HL-60/S4 (cell line): ENCODE results near the gene ASIC4.

ENCODE experiments used
- in situ Hi-C: fragments of 300-500 bp; cut with MboI; formaldehyde crosslinking; loops from 2 replicates; pipeline ENCODE4 v1.14.3; 2022; ENCODE audit warnings: low sequenced_read_pairs

Gene ASIC4

GRCh38 chr2:219565130-219566080, 51.1 kb downstream of the ASIC4 start:
- in situ Hi-C loops = no loop called here

GRCh38 chr2:219566640-219567039, 52.4 kb downstream of the ASIC4 start:
- in situ Hi-C loops = no loop called here

GRCh38 chr2:219567131-219567530, 52.8 kb downstream of the ASIC4 start:
- in situ Hi-C loops = no loop called here

DNA sequence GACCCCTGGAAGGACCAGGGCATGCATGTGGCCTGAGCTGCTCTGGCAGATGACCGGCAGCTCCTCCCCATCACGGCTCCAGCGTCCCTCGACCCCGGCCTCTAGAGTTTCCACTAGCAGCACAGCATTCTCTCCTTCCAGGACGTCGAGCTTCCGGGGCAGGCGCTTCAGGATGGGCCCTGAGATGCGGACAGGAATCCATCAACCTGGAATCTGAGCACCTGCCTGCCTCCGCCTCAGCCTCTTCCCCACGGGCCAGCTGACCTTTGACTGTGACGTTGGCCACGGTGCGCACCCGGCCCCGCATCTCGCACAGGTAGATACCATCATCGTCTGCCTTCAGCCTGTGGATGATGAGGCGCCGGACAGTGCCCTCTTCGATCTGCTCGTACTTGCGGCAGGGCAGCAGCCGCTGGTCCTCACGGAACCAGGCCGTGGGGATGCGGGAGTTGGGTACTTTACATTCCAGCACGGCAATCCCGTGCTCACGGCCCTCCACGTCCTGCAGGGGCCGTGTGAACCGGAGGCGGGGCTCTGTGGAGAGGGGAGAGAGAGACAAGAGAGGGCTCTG, 53.6 kb downstream of the ASIC4 start:
- in situ Hi-C loops = no loop called here

DNA sequence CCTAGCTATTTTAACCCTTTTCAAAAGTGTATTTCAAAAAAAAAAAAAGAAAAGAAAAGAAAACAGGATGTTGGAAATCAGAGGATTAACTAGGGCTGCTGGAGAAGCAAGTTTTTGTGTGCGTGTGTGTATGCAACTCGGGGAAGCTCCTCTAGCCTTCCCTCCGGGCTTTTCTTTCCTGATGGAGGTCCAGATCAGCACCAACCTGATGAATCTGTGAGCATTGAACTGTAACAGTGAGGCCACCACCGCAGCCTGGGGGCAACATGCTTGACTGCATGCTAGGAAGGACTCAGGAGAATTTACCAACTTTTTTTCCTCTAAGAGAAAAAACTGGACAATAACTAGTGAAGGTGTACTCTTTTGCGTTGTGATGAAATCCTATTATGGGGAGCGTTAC, 54.8 kb downstream of the ASIC4 start:
- in situ Hi-C loops = no loop called here

GRCh38 chr2:219569635-219570034, 55.4 kb downstream of the ASIC4 start:
- in situ Hi-C loops = no loop called here

- in situ Hi-C loops = no loop called here
Observed at GRCh38 chr2:219570194-219570923, 56.1 kb downstream of the ASIC4 start.

GRCh38 chr2:219570924-219571310, 56.6 kb downstream of the ASIC4 start:
- in situ Hi-C loops = no loop called here

DNA sequence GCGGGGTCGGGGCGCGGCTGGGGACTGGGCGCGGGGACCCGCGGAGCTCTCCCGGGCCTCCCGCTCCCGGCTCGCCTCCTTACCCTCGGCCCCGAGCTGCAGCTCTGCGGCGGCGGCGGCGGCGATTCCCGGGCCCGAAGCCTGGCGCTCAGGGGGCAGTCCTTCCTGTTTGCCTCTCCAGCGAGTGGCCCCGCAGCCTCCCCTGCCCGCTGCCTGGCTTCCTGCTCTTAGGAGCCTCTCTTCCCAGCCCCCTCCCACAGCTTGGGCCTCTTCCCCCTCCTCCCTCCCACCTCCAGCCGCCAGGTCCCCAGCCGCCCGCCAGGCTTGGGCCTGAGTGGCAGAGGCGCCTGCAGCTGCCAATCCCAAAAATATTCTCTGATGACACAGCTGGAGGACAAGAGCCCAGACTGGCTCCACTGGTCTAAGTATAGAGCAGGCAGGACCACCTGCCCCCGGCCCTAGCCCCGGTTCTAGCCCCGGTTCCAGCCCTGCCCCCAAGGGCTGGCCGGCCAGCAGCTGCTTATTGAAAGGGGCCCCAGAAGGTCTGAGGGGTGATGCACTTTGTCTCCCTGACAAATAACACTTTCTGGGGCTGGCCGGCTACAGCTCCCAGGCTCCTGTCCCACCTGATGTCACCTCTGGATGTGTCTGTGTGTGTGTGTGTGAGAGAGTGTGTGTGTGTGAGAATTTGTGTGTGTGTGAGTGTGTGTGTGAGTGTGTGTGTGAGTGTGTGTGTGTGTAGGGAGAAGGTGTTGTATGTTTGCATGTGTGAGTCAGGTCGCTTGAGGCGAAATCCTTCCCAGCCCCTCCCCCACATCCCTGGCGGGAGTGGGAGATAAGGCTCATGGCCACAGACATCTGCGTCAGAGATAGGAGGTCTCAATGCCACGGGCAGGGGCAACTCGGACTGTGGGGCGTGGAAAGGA, 57.3 kb downstream of the ASIC4 start, which contains the start of gene OBSL1:
OBSL1 (minus strand) TSS at position 229 of the 926 bp plus-strand sequence. CDS start 307 bp downstream, outside the sequence.
- in situ Hi-C loops = no loop called here

GRCh38 chr2:219572237-219573001, 58.1 kb downstream of the ASIC4 start, which contains the start of gene INHA:
Gene INHA (plus strand): TSS chr2:219572310. CDS start chr2:219572375, 65 bp downstream.
- in situ Hi-C loops = no loop called here

DNA sequence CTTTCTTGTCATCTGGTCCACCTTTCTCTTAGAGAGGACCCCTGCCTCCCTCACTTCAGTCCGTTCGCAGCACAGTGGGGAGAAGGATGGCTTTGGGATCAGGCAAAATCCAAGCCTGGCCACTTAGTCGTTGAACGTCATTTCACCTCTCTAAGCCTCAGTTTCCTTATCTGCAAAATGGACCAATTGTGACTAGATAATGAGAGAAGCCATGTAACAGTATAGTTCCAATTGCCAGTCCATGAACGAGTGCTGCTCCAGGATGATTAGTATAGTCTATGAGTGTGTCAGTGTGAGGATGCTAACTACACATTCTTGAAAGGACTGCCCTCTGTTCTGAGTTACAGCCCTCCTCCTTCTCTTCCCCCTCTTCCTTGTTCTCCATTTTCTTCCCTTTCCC, 58.9 kb downstream of the ASIC4 start:
- in situ Hi-C loops = no loop called here

GRCh38 chr2:219574484-219575311, 60.4 kb downstream of the ASIC4 start:
- in situ Hi-C loops = no loop called here

DNA sequence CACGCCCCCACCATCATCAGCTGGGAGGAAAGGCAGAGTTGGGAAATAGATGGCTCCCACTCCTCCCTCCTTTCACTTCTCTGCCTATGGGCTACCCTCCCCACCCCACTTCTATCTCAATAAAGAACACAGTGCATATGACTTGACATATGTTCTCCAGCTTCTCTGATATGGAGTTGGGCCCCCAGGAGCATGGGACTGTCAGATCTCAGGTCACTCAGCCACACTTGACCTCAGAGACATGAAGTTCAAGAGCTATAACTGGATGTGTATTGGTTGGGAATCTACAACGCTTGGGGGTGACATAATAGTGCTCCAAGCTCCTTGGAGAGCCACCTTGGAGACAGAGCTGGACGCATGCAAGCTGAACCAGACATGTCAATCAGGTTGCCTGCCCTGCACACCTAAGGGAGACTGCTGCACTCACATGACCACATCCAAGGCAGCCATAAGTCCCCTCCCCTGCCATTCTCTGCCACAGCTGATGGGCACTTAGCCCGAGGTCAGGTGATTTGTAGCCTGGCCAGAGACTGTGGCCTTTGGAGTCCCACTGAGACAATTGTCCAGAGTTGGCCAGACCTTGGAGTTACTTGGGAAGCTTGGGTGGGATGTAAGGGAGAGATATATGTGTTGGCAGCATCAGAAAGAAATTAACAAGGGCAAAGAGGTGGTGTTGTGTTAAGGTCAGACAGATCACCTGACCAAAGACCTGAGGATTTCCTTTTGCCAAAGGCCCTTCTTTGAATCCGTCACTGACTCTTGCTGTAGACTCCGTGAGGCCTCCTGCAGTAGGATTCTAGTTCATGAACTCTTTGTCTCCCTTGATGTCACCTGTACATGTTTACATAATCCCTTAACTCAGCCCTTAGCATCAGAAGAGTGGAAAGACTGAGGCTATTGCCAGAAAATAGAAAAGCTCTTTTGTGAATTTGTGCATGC, 61.6 kb downstream of the ASIC4 start:
- in situ Hi-C loops = no loop called here

GRCh38 chr2:219576505-219577388, 62.5 kb downstream of the ASIC4 start:
- in situ Hi-C loops = no loop called here

- in situ Hi-C loops = no loop called here
Observed at GRCh38 chr2:219578811-219579613, 64.7 kb downstream of the ASIC4 start.

DNA sequence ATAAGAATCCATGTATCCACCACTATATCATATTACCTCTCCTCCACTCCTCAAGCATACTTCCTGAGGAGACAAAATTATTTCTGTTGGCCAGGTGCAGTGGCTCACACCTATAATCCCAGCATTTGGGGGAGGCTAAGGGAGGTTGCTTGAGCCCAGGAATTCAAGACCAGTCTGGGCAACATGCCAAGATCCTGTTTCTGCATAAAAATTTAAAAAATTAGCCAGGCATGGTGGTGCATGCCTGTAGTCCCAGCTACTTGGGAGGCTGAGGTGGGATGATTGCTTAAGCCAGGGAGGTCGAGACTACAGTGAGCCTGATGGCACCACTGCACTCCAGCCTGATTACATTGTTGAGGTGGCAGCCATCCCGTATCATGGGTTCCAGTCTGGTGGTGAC, 67.1 kb downstream of the ASIC4 start:
- in situ Hi-C loops = no loop called here
